Neural cell (in vitro differentiated cells): ENCODE data around the gene SURF2. TPM values are rescaled to one million over a fixed set of nuclear protein-coding genes. Genes with fewer than 3 reads are reported as not detected.

Experiments used
- H2AFZ ChIP-seq: fragments of 200-600, 300-800 bp; sonication (generic), shearing (Covaris generic); 2 replicates; pipeline ENCODE4 v1.6.0; 2014; ENCODE audit warnings: low read depth, mild to moderate bottlenecking, antibody characterized with exemption, low read length, moderate library complexity
- H3F3A ChIP-seq: fragments of 200-600 bp; shearing (Covaris generic); 2 replicates; pipeline ENCODE4 v1.6.1; 2016; ENCODE audit warnings: mild to moderate bottlenecking, moderate library complexity, mixed read lengths, antibody characterized with exemption, low read length; ENCODE audit not compliant: insufficient read depth, poor library complexity, severe bottlenecking
- H3K27ac ChIP-seq: fragments of 200-600, 300-800 bp; sonication (generic), shearing (Covaris generic); 2 replicates; pipeline ENCODE4 v1.5.1; 2014; ENCODE audit warnings: mild to moderate bottlenecking, low read length, moderate library complexity
- H3K27me3 ChIP-seq: fragments of 300-800, 200-600 bp; sonication (generic), shearing (Covaris generic); 2 replicates; pipeline ENCODE4 v1.6.0; 2014; ENCODE audit warnings: mild to moderate bottlenecking, low read depth, low read length, moderate library complexity; ENCODE audit not compliant: insufficient read depth
- H3K36me3 ChIP-seq: fragments of 300-800, 200-600 bp; sonication (generic), shearing (Covaris generic); 2 replicates; pipeline ENCODE4 v1.5.1; 2014; ENCODE audit warnings: mild to moderate bottlenecking, antibody characterized with exemption, low read length, moderate library complexity; ENCODE audit not compliant: insufficient read depth
- H3K4me2 ChIP-seq: fragments of 300-800, 200-600 bp; sonication (generic), shearing (Covaris generic); 2 replicates; pipeline ENCODE4 v1.6.0; 2014; ENCODE audit warnings: mild to moderate bottlenecking, low read length
- H3K4me3 ChIP-seq: fragments of 300-800, 200-600 bp; sonication (generic), shearing (Covaris generic); 2 replicates; pipeline ENCODE4 v1.5.1; 2014; ENCODE audit warnings: mild to moderate bottlenecking, low read length, moderate library complexity
- H3K79me2 ChIP-seq: fragments of 200-600 bp; shearing (Covaris generic); replicated peaks from 2 replicates; pipeline ENCODE4 v1.6.0; 2014; ENCODE audit warnings: mild to moderate bottlenecking, low read length, moderate library complexity; ENCODE audit not compliant: insufficient read depth
- H3K9ac ChIP-seq: fragments of 300-800, 200-600 bp; sonication (generic), shearing (Covaris generic); 2 replicates; pipeline ENCODE4 v1.6.1; 2016; ENCODE audit warnings: mild to moderate bottlenecking, low read length, mixed read lengths
- H3K9me2 ChIP-seq: fragments of 200-600 bp; shearing (Covaris generic); 2 replicates; pipeline ENCODE4 v1.6.1; 2016; ENCODE audit warnings: mild to moderate bottlenecking, low read length, mixed read lengths; ENCODE audit not compliant: insufficient read depth
- H3K9me3 ChIP-seq: fragments of 200-600, 300-800 bp; sonication (generic), shearing (Covaris generic); 2 replicates; pipeline ENCODE4 v1.6.1; 2016; ENCODE audit warnings: mild to moderate bottlenecking, mixed run types, low read length, moderate library complexity, mixed read lengths
- H4K20me1 ChIP-seq: fragments of 200-600 bp; shearing (Covaris generic); 2 replicates; pipeline ENCODE4 v1.6.1; 2016; ENCODE audit warnings: mild to moderate bottlenecking, mixed run types; ENCODE audit not compliant: insufficient read depth
- EP300 ChIP-seq: fragments of 450-650 bp; conservative IDR thresholded peaks from 2 replicates; pipeline ENCODE4 v1.6.1; 2014; ENCODE audit warnings: antibody characterized with exemption, mild to moderate bottlenecking, moderate library complexity; ENCODE audit not compliant: poor library complexity, severe bottlenecking
- EZH2 ChIP-seq: fragments of 200-600, 300-800 bp; shearing (Covaris generic), sonication (generic); IDR thresholded peaks from 2 replicates; pipeline ENCODE4 v1.6.1; 2014; ENCODE audit warnings: antibody characterized with exemption, low read length, borderline replicate concordance, mild to moderate bottlenecking; ENCODE audit not compliant: insufficient read depth, poor library complexity, severe bottlenecking
- MXI1 ChIP-seq: fragments of 450-650 bp; conservative IDR thresholded peaks from 2 replicates; pipeline ENCODE4 v1.6.1; 2014; ENCODE audit warnings: antibody characterized with exemption, mild to moderate bottlenecking; ENCODE audit not compliant: poor library complexity, severe bottlenecking
- POLR2AphosphoS5 ChIP-seq: IDR thresholded peaks from 2 replicates; pipeline ENCODE4 v1.6.1; 2012
- RAD21 ChIP-seq: fragments of 450-650 bp; conservative IDR thresholded peaks from 2 replicates; pipeline ENCODE4 v1.6.1; 2014; ENCODE audit warnings: antibody characterized with exemption, mild to moderate bottlenecking, moderate library complexity
- REST ChIP-seq: IDR thresholded peaks from 2 replicates; pipeline ENCODE4 v1.6.1; 2012; ENCODE audit warnings: borderline replicate concordance
- SMC3 ChIP-seq: fragments of 450-650 bp; conservative IDR thresholded peaks from 2 replicates; pipeline ENCODE4 v1.6.1; 2014; ENCODE audit warnings: antibody characterized with exemption, mild to moderate bottlenecking, moderate library complexity; ENCODE audit not compliant: poor library complexity
- TAF1 ChIP-seq: IDR thresholded peaks from 2 replicates; pipeline ENCODE4 v1.6.1; 2012; ENCODE audit warnings: low read depth
- polyA plus RNA-seq: library from polyadenylated mRNA; depleted of rRNA; stranded (reverse); fragments of >200 nt; gene quantifications from 2 replicates; pipeline ENCODE4 v1.2.3, GENCODE V29; 2014
- TF ChIP-seq, protein P1 (sequence below): fragments of 450-650 bp; IDR thresholded peaks from 2 replicates; pipeline ENCODE4 v1.5.1; 2014; ENCODE audit warnings: antibody characterized with exemption, mild to moderate bottlenecking, moderate library complexity; ENCODE audit not compliant: poor library complexity, severe bottlenecking

SURF2 gene
- polyA plus RNA-seq, 1 donor from 2014 or later, result 36.4 TPM

DNA sequence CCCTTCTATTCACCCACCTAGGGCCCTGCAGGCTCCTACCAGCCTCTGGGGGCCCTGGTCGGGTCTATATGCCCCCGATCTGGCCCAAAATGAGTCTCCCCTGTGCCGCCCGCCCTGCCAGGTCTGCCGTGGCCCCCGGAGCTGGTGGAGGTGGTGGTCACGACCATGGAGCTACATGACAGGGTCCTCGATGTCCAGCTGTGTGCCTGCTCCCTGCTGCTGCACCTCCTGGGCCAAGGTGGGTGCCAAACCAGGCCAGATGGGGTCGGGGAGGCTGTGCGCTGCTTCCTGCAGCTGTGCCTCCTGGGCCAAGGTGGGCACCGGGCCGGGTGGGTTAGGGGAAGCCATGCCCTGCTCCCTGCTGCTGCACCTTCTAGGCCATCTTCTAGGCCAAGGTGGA lies 43.9 kb downstream of the SURF2 start:
- Histone ChIP-seq H3K36me3 (no peaks in the 10 kb centered on the region), H3K4me2 (no peak overlapping the region), H3K79me2 (no peaks in the 10 kb centered on the region), H3F3A (no peaks in the 10 kb centered on the region), H3K9me2 (no peaks in the 10 kb centered on the region), H3K27me3 (no peaks in the 10 kb centered on the region), H4K20me1 (no peaks in the 10 kb centered on the region), H3K9me3 (no peaks in the 10 kb centered on the region), H2AFZ (no peak overlapping the region), H3K27ac (no peak overlapping the region), H3K9ac (no peak overlapping the region), H3K4me3 (no peak overlapping the region)
- TF ChIP-seq RAD21, result no peak
- no peak for TF ChIP-seq POLR2AphosphoS5
- no peak for TF ChIP-seq TAF1
- TF ChIP-seq, protein P1, sequence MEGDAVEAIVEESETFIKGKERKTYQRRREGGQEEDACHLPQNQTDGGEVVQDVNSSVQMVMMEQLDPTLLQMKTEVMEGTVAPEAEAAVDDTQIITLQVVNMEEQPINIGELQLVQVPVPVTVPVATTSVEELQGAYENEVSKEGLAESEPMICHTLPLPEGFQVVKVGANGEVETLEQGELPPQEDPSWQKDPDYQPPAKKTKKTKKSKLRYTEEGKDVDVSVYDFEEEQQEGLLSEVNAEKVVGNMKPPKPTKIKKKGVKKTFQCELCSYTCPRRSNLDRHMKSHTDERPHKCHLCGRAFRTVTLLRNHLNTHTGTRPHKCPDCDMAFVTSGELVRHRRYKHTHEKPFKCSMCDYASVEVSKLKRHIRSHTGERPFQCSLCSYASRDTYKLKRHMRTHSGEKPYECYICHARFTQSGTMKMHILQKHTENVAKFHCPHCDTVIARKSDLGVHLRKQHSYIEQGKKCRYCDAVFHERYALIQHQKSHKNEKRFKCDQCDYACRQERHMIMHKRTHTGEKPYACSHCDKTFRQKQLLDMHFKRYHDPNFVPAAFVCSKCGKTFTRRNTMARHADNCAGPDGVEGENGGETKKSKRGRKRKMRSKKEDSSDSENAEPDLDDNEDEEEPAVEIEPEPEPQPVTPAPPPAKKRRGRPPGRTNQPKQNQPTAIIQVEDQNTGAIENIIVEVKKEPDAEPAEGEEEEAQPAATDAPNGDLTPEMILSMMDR, result no peak
- TF ChIP-seq EP300, result no peak
- no peak for TF ChIP-seq REST
- no peak for TF ChIP-seq MXI1
- TF ChIP-seq SMC3, result no peak
- TF ChIP-seq EZH2, result no peak

- no peaks in the 10 kb centered on the region for H4K20me1 ChIP-seq
- no peak overlapping the region for H3K4me2 ChIP-seq
- H3K9ac ChIP-seq, result no peak overlapping the region
- H3K79me2 ChIP-seq, result no peaks in the 10 kb centered on the region
- no peak overlapping the region for H3K27ac ChIP-seq
- no peak overlapping the region for H2AFZ ChIP-seq
- no peaks in the 10 kb centered on the region for H3F3A ChIP-seq
- no peak for TF ChIP-seq EP300
- TF ChIP-seq MXI1, result no peak
- no peak for TF ChIP-seq RAD21
- H3K9me3 ChIP-seq, result no peaks in the 10 kb centered on the region
- H3K27me3 ChIP-seq, result no peaks in the 10 kb centered on the region
- no peak overlapping the region for H3K4me3 ChIP-seq
- no peaks in the 10 kb centered on the region for H3K9me2 ChIP-seq
- no peaks in the 10 kb centered on the region for H3K36me3 ChIP-seq
Observed at GRCh38 chr9:133401588-133401987, 45.2 kb downstream of the SURF2 start.

DNA sequence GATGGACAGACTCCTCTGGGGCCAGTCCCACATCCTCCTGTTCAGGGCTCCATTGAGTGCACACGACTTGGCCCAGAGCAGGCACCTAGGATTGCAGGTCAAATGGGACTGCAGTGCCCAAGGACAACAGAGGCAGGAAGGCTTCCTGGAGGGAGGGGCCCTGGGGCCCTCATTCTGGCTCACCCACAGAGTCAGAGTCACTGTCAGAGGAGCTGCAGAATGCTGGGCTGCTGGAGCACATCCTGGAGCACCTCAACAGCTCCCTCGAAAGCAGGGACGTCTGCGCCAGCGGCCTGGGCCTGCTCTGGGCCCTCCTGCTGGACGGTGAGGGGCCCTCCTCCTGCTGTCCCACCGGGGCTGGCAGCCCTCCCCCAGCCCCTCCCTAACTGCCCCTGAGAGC lies 46.3 kb downstream of the SURF2 start:
- H4K20me1 ChIP-seq, result no peaks in the 10 kb centered on the region
- H3K79me2 ChIP-seq, result no peaks in the 10 kb centered on the region
- H3K36me3 ChIP-seq, result no peaks in the 10 kb centered on the region
- no peaks in the 10 kb centered on the region for H3K9me3 ChIP-seq
- TF ChIP-seq MXI1, result no peak
- TF ChIP-seq EZH2, result no peak
- TF ChIP-seq EP300, result no peak
- TF ChIP-seq POLR2AphosphoS5, result no peak
- TF ChIP-seq REST, result no peak
- TF ChIP-seq RAD21, result no peak
- TF ChIP-seq, protein P1, result no peak
- TF ChIP-seq SMC3, result no peak
- TF ChIP-seq TAF1, result no peak
- H2AFZ ChIP-seq, result no peak overlapping the region
- no peak overlapping the region for H3K27ac ChIP-seq
- H3K9me2 ChIP-seq, result no peaks in the 10 kb centered on the region
- H3K27me3 ChIP-seq, result no peaks in the 10 kb centered on the region
- H3F3A ChIP-seq, result no peaks in the 10 kb centered on the region
- H3K9ac ChIP-seq, result no peak overlapping the region
- no peak overlapping the region for H3K4me2 ChIP-seq
- H3K4me3 ChIP-seq, result no peak overlapping the region
